Vagina (tissue), 2 donors: Measurements from ENCODE around the gene FGF22. TPM values are rescaled to one million over a fixed set of nuclear protein-coding genes. Genes with fewer than 3 reads are reported as not detected.

Experiments used
- DNase-seq, 2 donors: peaks; one replicate each; pipeline ENCODE4 v3.0.0-alpha.2; 2017; ENCODE audit errors: extremely low spot score in 2 of 2
- H3K27ac ChIP-seq: fragments of 200-600 bp; sonication (generic); one replicate; pipeline ENCODE4 v1.5.1; 2019
- H3K27me3 ChIP-seq: fragments of 200-600 bp; sonication (generic); one replicate; pipeline ENCODE4 v1.5.1; 2019
- H3K36me3 ChIP-seq, 2 donors: fragments of 200-600 bp; sonication (generic); one replicate each; pipeline ENCODE4 v1.5.1; 2017 to 2019
- H3K4me1 ChIP-seq: fragments of 200-600 bp; sonication (generic); one replicate; pipeline ENCODE4 v1.5.1; 2019
- H3K4me3 ChIP-seq, 2 donors: fragments of 200-600 bp; sonication (generic); 1 replicate in 1 of 2; 2 replicates in 1 of 2; pipeline ENCODE4 v1.5.1; 2016 to 2019
- H3K9me3 ChIP-seq: fragments of 200-600 bp; sonication (generic); one replicate; pipeline ENCODE4 v1.5.1; 2019
- POLR2A ChIP-seq, 2 donors: fragments of 450-650 bp; IDR thresholded peaks; one replicate each; pipeline ENCODE4 v1.6.1; 2017; ENCODE audit warnings: antibody characterized with exemption in 2 of 2, mild to moderate bottlenecking in 2 of 2, moderate library complexity in 2 of 2
- POLR2AphosphoS5 ChIP-seq, 2 donors: sonication (generic); formaldehyde crosslinking; IDR thresholded peaks; one replicate each; pipeline ENCODE4 v1.9.0; 2017; ENCODE audit warnings: antibody characterized with exemption in 2 of 2, mild to moderate bottlenecking in 2 of 2, low read depth in 1 of 2; ENCODE audit not compliant: insufficient read depth in 1 of 2
- intact Hi-C: fragments of 100-400 bp; cut with DNase I; formaldehyde crosslinking; loops from one replicate; pipeline ENCODE4 v1.15.1; 2023
- total RNA-seq: library from RNA; depleted of rRNA; stranded (reverse); fragments of >200 nt; gene quantifications from one replicate; pipeline ENCODE4 v1.2.3, GENCODE V29; 2016
- TF ChIP-seq, protein P1 (sequence below), 3 experiments: fragments of 450-650 bp in 2 of 3; fragments of 200-600 bp in 1 of 3; sonication (generic) in 1 of 3; IDR thresholded peaks; one replicate each; pipeline ENCODE4 v1.5.1; 2017 to 2019; ENCODE audit warnings: antibody characterized with exemption in 3 of 3, mild to moderate bottlenecking in 2 of 3, moderate library complexity in 2 of 3

The FGF22 gene
- total RNA-seq, 1 donor from 2014 or later = not detected

DNA sequence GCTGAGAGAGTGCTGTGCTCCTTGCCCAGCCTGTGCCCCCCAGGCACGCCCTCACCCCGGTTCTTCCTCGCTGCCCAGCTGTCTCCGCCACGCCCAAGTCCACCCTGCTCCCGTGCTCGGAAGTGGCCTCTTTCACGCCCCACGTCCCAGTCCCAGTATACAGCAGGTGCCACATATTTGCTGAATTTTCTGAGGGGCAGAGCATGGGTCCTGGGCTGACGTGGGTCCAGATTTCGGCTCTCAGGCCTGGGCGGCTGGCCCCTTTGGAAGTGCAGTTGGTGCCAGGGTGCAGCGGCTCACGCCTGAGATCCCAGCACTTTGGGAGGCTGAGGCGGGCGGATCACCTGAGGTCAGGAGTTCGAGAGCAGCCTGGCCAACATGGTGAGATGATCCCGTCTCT is 46.6 kb upstream of the FGF22 start:
- no peak overlapping the region for H3K4me3 ChIP-seq
- no peak for DNase-seq
- H3K27ac ChIP-seq = no peak overlapping the region
- peaks cover 14% of the 10 kb centered on the region for H3K4me1 ChIP-seq
- no peak for TF ChIP-seq POLR2A (IDR thresholded peaks at IDR 0.05)
- TF ChIP-seq, protein P1, sequence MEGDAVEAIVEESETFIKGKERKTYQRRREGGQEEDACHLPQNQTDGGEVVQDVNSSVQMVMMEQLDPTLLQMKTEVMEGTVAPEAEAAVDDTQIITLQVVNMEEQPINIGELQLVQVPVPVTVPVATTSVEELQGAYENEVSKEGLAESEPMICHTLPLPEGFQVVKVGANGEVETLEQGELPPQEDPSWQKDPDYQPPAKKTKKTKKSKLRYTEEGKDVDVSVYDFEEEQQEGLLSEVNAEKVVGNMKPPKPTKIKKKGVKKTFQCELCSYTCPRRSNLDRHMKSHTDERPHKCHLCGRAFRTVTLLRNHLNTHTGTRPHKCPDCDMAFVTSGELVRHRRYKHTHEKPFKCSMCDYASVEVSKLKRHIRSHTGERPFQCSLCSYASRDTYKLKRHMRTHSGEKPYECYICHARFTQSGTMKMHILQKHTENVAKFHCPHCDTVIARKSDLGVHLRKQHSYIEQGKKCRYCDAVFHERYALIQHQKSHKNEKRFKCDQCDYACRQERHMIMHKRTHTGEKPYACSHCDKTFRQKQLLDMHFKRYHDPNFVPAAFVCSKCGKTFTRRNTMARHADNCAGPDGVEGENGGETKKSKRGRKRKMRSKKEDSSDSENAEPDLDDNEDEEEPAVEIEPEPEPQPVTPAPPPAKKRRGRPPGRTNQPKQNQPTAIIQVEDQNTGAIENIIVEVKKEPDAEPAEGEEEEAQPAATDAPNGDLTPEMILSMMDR (IDR thresholded peaks at IDR 0.05) = no peak
- no peak for TF ChIP-seq POLR2AphosphoS5 (IDR thresholded peaks at IDR 0.05; ENCODE audit: insufficient read depth in 1 of 2, low read depth in 1 of 2)
- H3K9me3 ChIP-seq = no peaks in the 10 kb centered on the region
- H3K36me3 ChIP-seq = no peaks in the 10 kb centered on the region
- H3K27me3 ChIP-seq = peaks cover 20% of the 10 kb centered on the region
- intact Hi-C loops = no loop called here

DNA sequence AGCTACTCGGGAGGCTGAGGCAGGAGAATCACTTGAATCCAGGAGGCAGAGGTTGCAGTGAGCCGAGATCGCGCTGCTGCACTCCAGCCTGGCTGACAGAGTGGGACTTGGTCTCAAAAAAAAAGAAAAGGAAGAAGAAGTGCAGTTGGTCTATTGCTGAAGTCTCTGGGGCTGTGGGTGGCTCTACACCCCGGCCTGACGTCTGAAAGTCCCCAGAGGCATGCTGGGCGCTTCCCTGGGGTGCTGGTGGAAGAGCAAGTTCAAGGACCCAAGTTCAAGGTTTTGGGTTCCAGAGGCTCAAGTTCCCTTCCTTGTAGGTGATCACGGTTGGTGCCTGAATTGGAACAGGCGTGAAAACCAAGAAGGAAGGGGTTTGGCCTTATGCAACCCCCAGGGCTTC is 46.2 kb upstream of the FGF22 start:
- intact Hi-C loops = no loop called here
- no peak for DNase-seq
- Histone ChIP-seq H3K4me1 (peaks cover 10% of the 10 kb centered on the region), H3K9me3 (no peaks in the 10 kb centered on the region), H3K27me3 (peaks cover 20% of the 10 kb centered on the region), H3K27ac (no peak overlapping the region), H3K36me3 (no peaks in the 10 kb centered on the region), H3K4me3 (no peak overlapping the region)
- no peak for TF ChIP-seq POLR2A (IDR thresholded peaks at IDR 0.05)
- no peak for TF ChIP-seq POLR2AphosphoS5 (IDR thresholded peaks at IDR 0.05; ENCODE audit: insufficient read depth in 1 of 2, low read depth in 1 of 2)
- TF ChIP-seq, protein P1 (IDR thresholded peaks at IDR 0.05) = no peak

DNA sequence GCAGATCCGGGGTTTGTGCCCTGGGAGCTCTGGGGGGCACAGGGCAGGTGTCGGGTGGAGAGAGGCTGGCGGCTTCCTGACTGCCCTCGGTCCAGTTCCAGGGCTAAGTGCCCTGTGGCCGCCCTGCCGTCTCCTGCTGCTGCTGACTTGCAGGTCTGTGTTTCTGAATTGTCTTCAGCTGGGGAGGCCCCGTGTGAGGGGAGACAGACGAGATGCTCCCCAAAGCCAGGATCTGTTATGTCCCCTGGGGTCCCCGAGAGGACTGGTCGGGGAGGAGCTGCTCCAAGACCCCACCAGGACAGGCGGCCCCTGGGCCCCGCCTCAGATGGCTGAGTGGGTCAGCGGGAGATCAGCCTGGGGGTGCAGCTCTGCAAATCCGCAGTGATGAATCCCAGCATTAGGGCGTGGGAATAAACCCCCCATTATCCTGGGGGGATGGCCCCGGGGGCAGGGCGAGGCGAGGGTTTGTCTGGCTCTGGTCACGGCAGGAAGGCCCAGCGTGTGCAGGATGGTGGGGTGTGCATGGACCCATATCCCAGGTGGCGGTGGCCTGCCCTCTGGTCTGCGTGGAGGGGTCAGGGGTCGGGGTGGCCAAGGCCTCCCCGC is 45.3 kb upstream of the FGF22 start:
- no peak for TF ChIP-seq POLR2AphosphoS5 (IDR thresholded peaks at IDR 0.05; ENCODE audit: insufficient read depth in 1 of 2, low read depth in 1 of 2)
- no peak for TF ChIP-seq POLR2A (IDR thresholded peaks at IDR 0.05)
- TF ChIP-seq, protein P1 (IDR thresholded peaks at IDR 0.05) = no peak
- H3K4me1 ChIP-seq = peaks cover 1% of the 10 kb centered on the region
- H3K27me3 ChIP-seq = peaks cover 11% of the 10 kb centered on the region
- no peaks in the 10 kb centered on the region for H3K36me3 ChIP-seq
- H3K4me3 ChIP-seq = no peak overlapping the region
- H3K27ac ChIP-seq = no peak overlapping the region
- DNase-seq = no peak
- no peaks in the 10 kb centered on the region for H3K9me3 ChIP-seq
- intact Hi-C loops = no loop called here

DNA sequence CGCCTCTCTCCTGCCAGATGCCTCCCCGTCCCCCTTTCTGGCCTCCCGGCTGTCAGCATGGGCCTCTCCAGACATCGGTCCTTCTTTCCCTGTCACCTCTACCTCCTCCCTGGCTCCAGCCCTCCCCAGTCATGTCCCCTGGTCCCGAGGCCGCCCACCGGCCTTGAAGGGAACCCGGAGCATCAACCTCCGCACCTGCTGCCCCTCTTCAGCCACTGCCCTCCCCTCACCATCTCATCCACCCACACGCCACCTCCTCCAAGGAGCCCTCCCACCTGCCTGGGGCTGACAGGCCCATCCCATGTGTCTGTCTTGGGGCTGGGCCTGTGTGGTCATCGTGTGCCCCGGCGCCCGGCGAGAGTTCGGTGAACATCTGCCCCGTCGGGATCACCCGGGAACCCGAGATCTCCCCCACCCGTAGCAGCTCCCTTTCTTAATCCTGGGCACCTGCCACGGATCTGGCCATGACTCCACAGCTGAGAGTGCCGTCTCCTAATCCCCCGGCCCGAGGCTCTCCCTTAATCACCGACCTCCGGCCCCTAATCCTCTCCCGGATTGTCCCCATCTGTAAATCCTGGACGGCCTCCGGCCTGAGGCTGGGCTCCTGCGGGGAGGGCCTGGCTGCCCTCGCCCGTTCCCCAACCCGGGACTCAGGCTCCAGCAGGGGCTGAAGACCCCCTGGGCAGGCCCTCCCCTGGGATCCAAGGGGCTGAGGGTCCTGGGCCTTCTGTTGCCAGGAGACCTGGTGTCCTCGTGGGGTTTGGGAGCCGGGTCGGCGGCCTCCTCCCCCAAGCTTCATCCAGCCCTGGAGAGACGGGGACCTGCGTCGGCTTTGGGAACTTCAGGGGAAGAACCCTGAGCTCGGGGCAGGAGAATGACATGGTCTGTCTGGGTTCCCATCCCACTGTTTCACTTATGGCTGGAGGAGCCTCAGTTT is 44.1 kb upstream of the FGF22 start:
- Histone ChIP-seq H3K27me3 (peaks cover 7% of the 10 kb centered on the region), H3K27ac (no peak overlapping the region), H3K4me1 (no peaks in the 10 kb centered on the region), H3K36me3 (no peaks in the 10 kb centered on the region), H3K9me3 (no peaks in the 10 kb centered on the region), H3K4me3 (no peak overlapping the region)
- DNase-seq = no peak
- intact Hi-C loops = no loop called here
- TF ChIP-seq POLR2A (IDR thresholded peaks at IDR 0.05) (no peak), POLR2AphosphoS5 (IDR thresholded peaks at IDR 0.05; ENCODE audit: insufficient read depth in 1 of 2, low read depth in 1 of 2) (no peak)
- TF ChIP-seq, protein P1 (IDR thresholded peaks at IDR 0.05) = no peak

DNA sequence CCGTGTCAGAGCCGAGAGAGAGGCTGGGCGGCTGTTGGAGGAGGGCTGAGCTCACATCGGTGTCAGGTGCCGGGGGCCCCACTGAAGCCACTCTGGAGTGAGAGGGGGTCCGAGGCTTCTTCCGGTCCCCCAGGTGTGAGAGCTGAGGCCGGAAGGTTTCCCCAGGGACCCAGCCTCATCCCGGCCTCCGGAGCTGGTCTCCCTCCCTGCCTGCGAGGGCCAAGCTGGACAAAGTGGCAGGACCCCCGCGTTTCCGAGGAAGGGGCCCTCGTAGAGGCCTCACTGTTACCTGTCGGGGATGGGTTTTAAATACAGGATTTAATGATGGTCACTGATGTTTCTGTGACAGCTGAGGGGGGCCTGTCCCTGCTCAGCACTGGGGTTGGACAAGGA is 43.4 kb upstream of the FGF22 start:
- Histone ChIP-seq H3K27me3 (peaks cover 3% of the 10 kb centered on the region), H3K9me3 (no peaks in the 10 kb centered on the region), H3K4me1 (no peaks in the 10 kb centered on the region), H3K36me3 (no peaks in the 10 kb centered on the region), H3K4me3 (no peak overlapping the region), H3K27ac (no peak overlapping the region)
- intact Hi-C loops = no loop called here
- no peak for DNase-seq
- TF ChIP-seq, protein P1 (IDR thresholded peaks at IDR 0.05) = no peak
- no peak for TF ChIP-seq POLR2A (IDR thresholded peaks at IDR 0.05)
- no peak for TF ChIP-seq POLR2AphosphoS5 (IDR thresholded peaks at IDR 0.05; ENCODE audit: insufficient read depth in 1 of 2, low read depth in 1 of 2)
